ENCODE data around the gene TP53.
A peak's percentile ranks its signal among the peaks of the same experiment; 100 is the strongest.

TP53 gene

GRCh38 chr17:7687072-7687907 lies at the start of gene TP53:
Gene TP53 (minus strand): TSS chr17:7687490. CDS start chr17:7676594, 10,896 bp downstream.
- DNase-seq (ENCODE audit: low read depth): peak; percentile 66

DNA sequence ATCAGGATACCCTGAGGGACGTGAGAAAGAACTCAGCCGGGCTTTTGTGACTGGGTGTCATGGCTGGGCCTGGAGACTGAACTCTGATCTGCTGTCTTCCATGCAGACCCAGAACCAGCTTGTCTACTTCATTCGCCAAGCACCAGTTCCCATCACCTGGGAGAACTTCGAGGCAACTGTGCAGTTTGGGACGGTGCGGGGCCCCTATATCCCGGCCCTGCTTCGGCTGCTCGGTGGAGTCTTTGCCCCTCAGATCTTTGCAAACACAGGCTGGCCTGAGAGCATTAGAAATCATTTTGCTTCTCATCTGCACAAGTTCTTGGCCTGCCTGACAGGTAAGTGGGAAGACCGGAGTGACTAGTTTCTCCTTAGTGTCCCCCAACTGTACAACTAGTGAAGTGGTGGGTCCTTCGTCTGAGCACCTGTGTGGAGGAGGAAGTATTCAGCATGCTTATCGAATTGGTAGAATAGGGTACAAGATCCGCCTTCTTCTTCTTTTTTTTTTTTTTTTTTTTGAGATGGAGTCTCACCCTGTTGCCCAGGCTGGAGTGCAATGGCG lies 45.8 kb upstream of the TP53 start:
- DNase-seq (ENCODE audit: low read depth): no peak

GRCh38 chr17:7729816-7730215 lies 42.5 kb upstream of the TP53 start:
- no peak for DNase-seq (ENCODE audit: low read depth)

DNA sequence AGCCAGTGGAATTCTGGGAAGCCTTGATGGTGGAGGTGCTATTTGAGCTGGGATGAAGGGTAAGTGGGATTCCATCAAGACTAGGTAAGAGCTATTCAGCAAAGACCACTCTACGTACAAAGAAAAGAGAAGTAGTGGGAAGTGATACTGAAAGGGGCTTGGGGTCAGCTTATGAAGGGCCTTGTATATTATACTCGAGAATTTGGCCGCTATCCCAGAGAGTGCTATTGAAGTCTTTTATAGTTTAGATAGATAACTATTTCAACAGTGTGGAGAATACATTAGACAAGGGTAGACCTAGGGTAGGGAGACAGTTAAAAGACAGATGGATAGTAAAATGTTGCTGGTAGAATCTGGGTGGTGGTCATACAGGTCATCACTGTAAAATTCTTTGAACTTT lies 40.6 kb upstream of the TP53 start:
- no peak for DNase-seq (ENCODE audit: low read depth)

DNA sequence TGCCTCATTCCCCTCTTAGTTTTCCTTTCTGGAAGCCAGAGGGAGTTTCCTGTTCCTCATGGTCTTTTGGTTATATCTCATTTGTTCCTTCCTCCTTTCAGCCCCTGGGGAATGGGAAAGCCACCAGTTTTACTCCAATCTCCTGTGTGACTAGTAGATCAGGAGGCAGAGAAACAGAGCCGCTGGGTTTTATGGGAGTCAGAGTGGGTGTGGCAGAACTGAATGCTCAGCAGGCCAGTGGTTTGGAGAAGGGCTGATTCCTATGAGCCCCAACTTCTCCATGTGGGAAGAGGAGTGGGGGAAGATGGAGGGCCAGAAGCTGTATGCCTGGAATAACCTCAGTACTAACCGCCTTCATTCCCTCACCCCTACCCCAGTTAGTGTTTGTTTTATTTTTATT lies 34.3 kb upstream of the TP53 start:
- no peak for DNase-seq (ENCODE audit: low read depth)

DNA sequence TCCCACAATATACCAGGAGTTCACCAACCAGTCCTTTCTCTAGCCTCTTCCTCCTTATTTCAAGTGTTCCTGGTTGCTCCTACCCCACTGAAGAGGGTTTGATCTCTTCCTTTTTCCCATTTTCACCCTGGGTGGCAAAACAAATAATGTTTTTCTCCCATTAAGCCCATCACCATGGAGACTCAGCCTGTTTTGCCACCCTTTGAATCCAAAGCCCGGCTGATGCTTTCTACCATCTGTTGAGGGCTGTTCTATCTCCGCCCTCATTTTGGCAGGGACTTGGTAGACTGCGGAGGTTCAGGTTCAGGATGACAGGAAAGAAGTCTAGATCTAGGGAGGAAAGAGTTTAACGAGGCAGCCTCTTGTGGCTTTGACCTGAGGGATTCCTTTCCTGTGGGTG lies 32.8 kb upstream of the TP53 start:
- no peak for DNase-seq (ENCODE audit: low read depth)

GRCh38 chr17:7719661-7720060 lies 32.4 kb upstream of the TP53 start:
- DNase-seq (ENCODE audit: low read depth): no peak

DNA sequence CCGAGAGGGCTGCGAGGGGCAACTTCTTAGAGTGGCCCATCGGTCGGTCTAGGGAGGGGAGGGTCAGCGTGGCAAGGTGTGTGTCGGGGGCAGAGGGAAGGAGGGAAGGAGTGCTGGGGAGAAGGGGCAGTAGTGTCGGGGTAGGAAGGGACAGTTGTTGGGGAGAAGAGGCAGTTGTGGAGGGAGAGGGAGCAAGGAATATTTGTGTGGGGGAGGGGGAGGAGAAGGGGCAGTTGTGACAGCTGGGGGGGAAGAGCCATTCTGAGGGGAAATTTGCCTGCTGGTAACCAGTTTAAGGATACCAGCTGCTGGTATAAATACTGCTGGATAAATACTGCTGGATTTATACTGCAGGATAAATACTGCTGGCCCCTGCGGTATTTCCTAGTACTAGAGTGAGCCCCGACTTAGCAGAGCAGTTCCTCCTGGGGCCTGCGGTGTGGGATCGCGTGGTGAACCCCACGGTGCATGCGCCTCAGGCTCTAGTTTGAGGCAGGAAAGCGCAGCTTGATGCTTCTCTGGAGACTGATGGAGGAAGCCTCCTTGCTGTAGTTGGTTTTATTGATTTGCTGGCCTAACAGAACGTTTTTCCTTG lies 30.6 kb upstream of the TP53 start:
- no peak for DNase-seq (ENCODE audit: low read depth)

GRCh38 chr17:7716901-7717755 lies 29.8 kb upstream of the TP53 start, which contains the start of gene DNAH2:
Gene DNAH2 (plus strand): TSS chr17:7717744. CDS start chr17:7719735, 1,991 bp downstream.
- DNase-seq (ENCODE audit: low read depth): peak; percentile 42

DNA sequence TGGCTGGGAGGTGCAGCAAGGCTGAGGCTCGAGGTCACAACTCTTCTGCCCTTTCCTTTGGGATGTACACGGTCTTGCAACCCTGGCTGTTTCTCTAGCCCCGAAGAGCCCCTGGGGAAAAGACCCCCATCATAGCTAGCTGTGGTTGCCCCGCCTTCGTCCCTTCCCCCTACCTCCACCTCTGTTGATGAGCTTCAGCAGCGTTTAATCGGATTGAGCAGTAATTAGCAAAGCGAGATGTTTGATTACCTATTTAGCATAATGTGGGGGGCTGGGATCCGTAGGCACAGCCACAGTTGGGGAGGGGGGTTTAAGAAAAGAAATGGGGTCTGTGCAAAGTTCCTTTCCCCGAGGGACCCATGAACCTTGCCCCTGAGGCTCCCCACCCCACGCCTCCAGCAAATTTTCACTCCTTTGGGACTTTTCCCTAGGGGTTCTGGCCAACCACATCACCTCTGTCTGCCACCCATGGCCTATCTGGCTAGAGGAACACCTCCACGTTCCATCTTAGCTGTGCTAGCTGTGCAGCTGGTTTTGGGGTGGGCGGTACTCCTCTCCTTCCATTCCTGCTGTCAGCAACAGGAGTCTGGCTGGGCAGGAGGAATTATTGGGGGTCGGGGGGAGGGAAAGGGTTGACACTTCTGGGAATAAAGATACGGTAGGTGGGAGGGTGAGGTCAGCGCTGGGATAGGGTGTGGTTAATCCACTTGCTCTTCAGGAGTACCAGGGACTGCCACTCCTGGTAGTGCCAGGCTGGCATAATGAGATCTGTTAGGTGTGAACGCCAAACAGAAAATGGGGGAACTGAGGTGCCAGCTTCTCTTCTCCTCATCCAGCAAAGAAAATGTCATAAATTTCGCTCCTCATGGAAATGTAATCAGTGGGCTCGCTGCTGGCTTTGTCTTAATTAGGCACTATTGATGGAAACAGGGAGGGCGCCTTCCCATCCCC lies 28.9 kb upstream of the TP53 start:
- no peak for DNase-seq (ENCODE audit: low read depth)

DNA sequence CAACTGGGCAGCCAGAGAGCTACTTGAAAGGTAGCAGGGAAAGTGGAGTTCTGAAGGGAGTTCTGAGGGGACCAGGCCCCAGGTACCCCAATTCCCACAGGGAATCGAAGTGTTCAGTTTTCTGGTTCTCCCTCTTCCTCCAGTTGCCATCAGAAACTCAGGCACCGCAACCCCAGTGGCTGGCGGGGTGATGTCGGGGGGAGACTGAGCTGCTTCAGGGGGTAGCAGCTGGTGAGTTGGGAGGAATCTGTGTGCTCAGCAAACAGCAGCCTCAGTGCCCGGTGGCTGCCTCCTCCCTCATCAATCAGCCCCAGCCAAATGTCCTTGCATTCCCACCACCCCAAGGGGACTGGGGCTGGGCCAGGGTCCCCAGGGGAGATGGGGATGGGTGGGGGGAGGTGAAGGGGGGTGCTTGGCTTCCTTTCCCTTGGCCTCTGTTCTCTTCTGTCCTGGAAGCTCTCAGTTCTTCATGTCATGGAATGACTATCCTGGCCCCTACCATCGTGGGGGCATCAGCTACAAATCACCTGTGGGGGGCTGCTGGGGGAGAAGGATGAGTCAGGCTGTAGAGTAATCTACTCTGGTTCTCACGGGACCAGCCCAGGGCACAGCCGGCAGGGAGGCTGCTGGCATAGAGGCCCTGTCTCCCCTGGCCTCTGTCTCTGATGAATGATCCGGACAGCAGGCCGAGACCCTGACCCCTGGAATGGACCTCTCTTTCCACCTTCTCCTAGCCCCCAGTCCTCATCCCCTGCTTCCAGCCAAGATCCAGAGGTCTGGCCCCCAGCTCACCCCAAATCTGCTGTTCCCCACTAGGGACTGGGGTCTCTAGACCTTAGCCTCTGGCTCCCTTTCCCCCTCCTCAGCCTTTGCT lies 27.7 kb upstream of the TP53 start:
- DNase-seq (ENCODE audit: low read depth): no peak

- no peak for DNase-seq (ENCODE audit: low read depth)
These were observed 26.5 kb upstream of the TP53 start for GRCh38 chr17:7713782-7714181.

DNA sequence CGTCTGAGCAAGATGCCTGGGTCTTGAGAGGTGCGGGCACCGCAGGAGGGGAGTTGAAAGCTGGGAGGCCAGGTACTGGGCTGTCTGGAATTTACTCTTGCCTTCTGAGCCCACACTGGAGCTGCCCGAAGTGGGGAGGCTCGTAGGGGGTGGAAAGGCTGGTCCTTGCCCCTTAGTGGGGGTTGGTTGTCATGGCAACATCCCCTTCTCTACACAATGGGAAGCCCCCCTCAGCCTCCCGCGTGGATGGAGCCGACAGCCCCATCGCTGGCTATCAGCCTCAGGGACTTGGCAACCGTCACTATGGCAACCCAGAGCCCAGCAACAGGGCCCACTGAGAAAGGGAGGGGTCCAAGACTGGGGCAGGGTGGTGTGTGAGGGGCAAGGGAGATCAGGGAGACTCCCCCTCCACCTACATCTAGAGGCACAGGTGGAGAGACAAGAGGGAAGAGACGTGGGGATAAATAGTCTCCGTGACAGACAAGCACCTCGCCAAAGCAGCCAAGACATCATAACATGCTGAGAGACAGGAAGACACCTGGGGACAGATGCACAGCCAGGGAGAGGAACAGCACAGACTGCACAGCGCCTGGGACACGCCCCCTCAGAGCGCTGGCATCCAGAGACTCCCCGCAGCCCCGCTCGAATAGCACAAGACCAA lies 25.0 kb upstream of the TP53 start:
- no peak for DNase-seq (ENCODE audit: low read depth)

- no peak for DNase-seq (ENCODE audit: low read depth)
These were observed 23.9 kb upstream of the TP53 start for GRCh38 chr17:7711051-7711755.

GRCh38 chr17:7710301-7710700 lies 23.0 kb upstream of the TP53 start:
- no peak for DNase-seq (ENCODE audit: low read depth)

GRCh38 chr17:7709031-7709430 lies 21.7 kb upstream of the TP53 start:
- DNase-seq (ENCODE audit: low read depth): no peak

- no peak for DNase-seq (ENCODE audit: low read depth)
These were observed 20.8 kb upstream of the TP53 start for GRCh38 chr17:7707858-7708750.

DNA sequence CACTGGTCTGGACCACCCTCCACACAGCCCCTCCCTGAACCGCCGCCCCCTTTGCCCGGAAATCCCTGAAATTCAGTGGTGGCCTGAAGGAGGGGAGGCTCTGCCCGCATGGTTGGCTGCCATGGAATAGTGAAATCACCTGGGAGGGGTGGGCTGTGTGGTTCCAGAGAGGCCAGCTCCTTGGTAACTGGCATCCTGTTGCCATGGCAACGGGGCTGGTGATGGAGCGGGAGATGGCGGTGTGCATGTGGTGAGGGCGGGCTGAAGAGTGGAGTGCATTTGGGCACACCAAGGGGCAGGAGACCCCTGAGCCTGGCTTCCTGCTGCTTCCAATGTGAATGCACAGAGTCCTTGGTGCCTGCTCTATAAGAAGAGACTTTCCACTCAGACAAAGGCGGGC lies 20.2 kb upstream of the TP53 start:
- no peak for DNase-seq (ENCODE audit: low read depth)

Measured in HS-27A (cell line).